OCI-LY1 (cell line): Measurements from ENCODE around the gene TNN.
"Not testable (repeated sequence)": the region's sequence is repeated elsewhere in the genome, so short reads cannot be mapped to it uniquely, and the experiment has no call there.

Experiments
- H2AFZ ChIP-seq: fragments of 200-600 bp; sonication (generic), shearing (Covaris generic); 2 replicates; pipeline ENCODE4 v1.6.0; 2014; ENCODE audit warnings: antibody characterized with exemption, mild to moderate bottlenecking, low read length
- H3F3A ChIP-seq: fragments of 200-600 bp; sonication (generic), shearing (Covaris generic); 2 replicates; pipeline ENCODE4 v1.6.0; 2014; ENCODE audit warnings: mild to moderate bottlenecking, antibody characterized with exemption, low read length, moderate library complexity; ENCODE audit not compliant: insufficient read depth
- H3K27ac ChIP-seq: fragments of 200-600 bp; sonication (generic); 2 replicates; pipeline ENCODE4 v1.5.1; 2014; ENCODE audit warnings: low read length, mixed run types, mild to moderate bottlenecking, low read depth; ENCODE audit not compliant: poor library complexity, severe bottlenecking
- H3K27me3 ChIP-seq: fragments of 200-600 bp; sonication (generic); 2 replicates; pipeline ENCODE4 v1.6.0; 2014; ENCODE audit warnings: antibody characterized with exemption, mild to moderate bottlenecking, low read length, moderate library complexity; ENCODE audit not compliant: insufficient read depth
- H3K36me3 ChIP-seq: fragments of 200-600 bp; sonication (generic); 2 replicates; pipeline ENCODE4 v1.6.1; 2014; ENCODE audit warnings: mild to moderate bottlenecking, antibody characterized with exemption, low read length, moderate library complexity, mixed read lengths; ENCODE audit not compliant: insufficient read depth
- H3K4me1 ChIP-seq: fragments of 200-600 bp; sonication (generic); 2 replicates; pipeline ENCODE4 v1.5.1; 2014; ENCODE audit warnings: mild to moderate bottlenecking, low read length, moderate library complexity; ENCODE audit not compliant: insufficient read depth, severe bottlenecking
- H3K4me2 ChIP-seq: fragments of 200-600 bp; sonication (generic), shearing (Covaris generic); 2 replicates; pipeline ENCODE4 v1.6.1; 2014; ENCODE audit warnings: low read length
- H3K4me3 ChIP-seq: fragments of 200-600 bp; sonication (generic); 2 replicates; pipeline ENCODE4 v1.5.1; 2014; ENCODE audit warnings: low read length, low read depth, mild to moderate bottlenecking, mixed read lengths; ENCODE audit not compliant: poor library complexity, severe bottlenecking
- H3K79me2 ChIP-seq: fragments of 200-600 bp; shearing (Covaris generic); 2 replicates; pipeline ENCODE4 v1.6.1; 2016; ENCODE audit warnings: mixed run types, low read length, mixed read lengths; ENCODE audit not compliant: insufficient read depth
- H3K9ac ChIP-seq: fragments of 200-600 bp; sonication (generic), shearing (Covaris generic); 2 replicates; pipeline ENCODE4 v1.6.1; 2014; ENCODE audit warnings: mild to moderate bottlenecking, low read length, mixed read lengths
- H3K9me2 ChIP-seq: fragments of 200-600 bp; sonication (generic), shearing (Covaris generic); 2 replicates; pipeline ENCODE4 v1.6.1; 2014; ENCODE audit warnings: low read depth, mild to moderate bottlenecking, low read length, mixed read lengths
- H3K9me3 ChIP-seq: fragments of 200-600 bp; shearing (Covaris generic); 2 replicates; pipeline ENCODE4 v1.6.1; 2014; ENCODE audit warnings: low read length, mixed read lengths
- H4K20me1 ChIP-seq: fragments of 200-600 bp; sonication (generic), shearing (Covaris generic); 2 replicates; pipeline ENCODE4 v1.6.0; 2016; ENCODE audit warnings: mild to moderate bottlenecking, low read length; ENCODE audit not compliant: insufficient read depth
- EZH2 ChIP-seq: fragments of 200-600 bp; sonication (generic), shearing (Covaris generic); IDR thresholded peaks from 2 replicates; pipeline ENCODE4 v1.8.0; 2017; ENCODE audit warnings: borderline replicate concordance, mixed run types, mild to moderate bottlenecking, antibody characterized with exemption, low read length, moderate library complexity, mixed read lengths
- TF ChIP-seq, protein P1 (sequence below): fragments of 200-600 bp; sonication (generic), shearing (Covaris generic); IDR thresholded peaks from 2 replicates; pipeline ENCODE4 v1.5.1; 2017; ENCODE audit warnings: mild to moderate bottlenecking, antibody characterized with exemption, low read length, moderate library complexity, mixed read lengths

Gene TNN

DNA sequence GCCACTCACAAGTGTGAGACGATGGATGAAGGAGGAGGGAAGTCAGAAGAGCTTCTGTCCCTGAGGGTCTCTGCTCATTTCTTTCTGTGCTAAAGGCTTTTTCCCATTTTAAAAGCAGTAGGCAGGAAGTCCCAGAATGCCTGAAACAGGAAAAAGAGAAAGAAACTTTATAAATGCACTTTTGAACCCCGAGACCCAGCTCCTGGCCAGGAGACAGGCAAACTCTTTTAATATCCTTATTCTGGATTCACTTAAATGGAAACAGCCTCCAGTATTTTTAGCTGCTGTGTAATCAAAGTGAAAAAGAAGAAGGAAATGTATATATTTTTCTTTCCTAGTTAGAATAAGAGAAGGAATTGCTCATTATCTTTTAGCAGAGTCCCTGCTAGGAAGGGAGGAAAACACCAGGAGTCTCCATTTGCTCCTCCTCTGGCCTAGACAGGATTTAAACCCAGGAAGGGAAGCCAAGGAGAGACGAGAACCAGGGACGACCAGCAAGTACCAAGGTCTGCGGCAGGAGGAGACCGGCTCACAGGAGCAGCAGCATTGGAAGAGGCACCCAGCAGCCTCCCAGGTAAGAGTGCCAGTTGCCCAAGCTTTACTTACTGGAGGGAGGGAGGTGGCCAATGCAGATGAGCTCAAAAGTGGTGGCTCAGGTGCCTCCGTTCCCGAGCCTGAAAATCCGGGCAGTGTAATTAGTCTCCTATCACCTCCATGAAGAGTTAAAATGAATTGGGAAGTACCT lies at the start of gene TNN:
TNN (plus strand) TSS at position 472 of the 745 bp plus-strand sequence. CDS start 9,586 bp downstream, outside the sequence.
- H3K4me2 ChIP-seq = no peak within 1 kb of the TSS

GRCh38 chr1:175019524-175019923 lies 48.1 kb upstream of the TNN start:
- Histone ChIP-seq H4K20me1 (no peaks in the 10 kb centered on the region), H3K27me3 (no peaks in the 10 kb centered on the region), H3K79me2 (peaks cover 25% of the 10 kb centered on the region), H3K4me3 (no peak overlapping the region), H3F3A (0 out of 2 replicates have a peak, but pooled peaks cover under 1% of the 10 kb centered on the region), H3K9me3 (no peaks in the 10 kb centered on the region), H3K4me1 (peaks cover 20% of the 10 kb centered on the region), H2AFZ (no peak overlapping the region), H3K36me3 (peaks cover 41% of the 10 kb centered on the region), H3K4me2 (no peak overlapping the region), H3K27ac (no peak overlapping the region), H3K9me2 (no peaks in the 10 kb centered on the region), H3K9ac (no peak overlapping the region)
- TF ChIP-seq, protein P1, sequence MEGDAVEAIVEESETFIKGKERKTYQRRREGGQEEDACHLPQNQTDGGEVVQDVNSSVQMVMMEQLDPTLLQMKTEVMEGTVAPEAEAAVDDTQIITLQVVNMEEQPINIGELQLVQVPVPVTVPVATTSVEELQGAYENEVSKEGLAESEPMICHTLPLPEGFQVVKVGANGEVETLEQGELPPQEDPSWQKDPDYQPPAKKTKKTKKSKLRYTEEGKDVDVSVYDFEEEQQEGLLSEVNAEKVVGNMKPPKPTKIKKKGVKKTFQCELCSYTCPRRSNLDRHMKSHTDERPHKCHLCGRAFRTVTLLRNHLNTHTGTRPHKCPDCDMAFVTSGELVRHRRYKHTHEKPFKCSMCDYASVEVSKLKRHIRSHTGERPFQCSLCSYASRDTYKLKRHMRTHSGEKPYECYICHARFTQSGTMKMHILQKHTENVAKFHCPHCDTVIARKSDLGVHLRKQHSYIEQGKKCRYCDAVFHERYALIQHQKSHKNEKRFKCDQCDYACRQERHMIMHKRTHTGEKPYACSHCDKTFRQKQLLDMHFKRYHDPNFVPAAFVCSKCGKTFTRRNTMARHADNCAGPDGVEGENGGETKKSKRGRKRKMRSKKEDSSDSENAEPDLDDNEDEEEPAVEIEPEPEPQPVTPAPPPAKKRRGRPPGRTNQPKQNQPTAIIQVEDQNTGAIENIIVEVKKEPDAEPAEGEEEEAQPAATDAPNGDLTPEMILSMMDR = no peak
- TF ChIP-seq EZH2 = no peak

More for the DNA sequence above, at the start of gene TNN:
- H2AFZ ChIP-seq = no peak within 1 kb of the TSS
- H3K36me3 ChIP-seq = no peaks in the 10 kb centered on the region
- no peaks in the 10 kb centered on the region for H3K79me2 ChIP-seq
- H3F3A ChIP-seq = no peaks in the 10 kb centered on the region
- H4K20me1 ChIP-seq = no peaks in the 10 kb centered on the region
- no peaks in the 10 kb centered on the region for H3K9me2 ChIP-seq
- H3K27me3 ChIP-seq = no peaks in the 10 kb centered on the region
- TF ChIP-seq, protein P1 = no peak
- TF ChIP-seq EZH2 = no peak
- no peak within 1 kb of the TSS for H3K27ac ChIP-seq
- H3K9me3 ChIP-seq = no peaks in the 10 kb centered on the region
- H3K4me1 ChIP-seq = no peaks in the 10 kb centered on the region
- no peak within 1 kb of the TSS for H3K4me3 ChIP-seq
- H3K9ac ChIP-seq = no peak within 1 kb of the TSS

DNA sequence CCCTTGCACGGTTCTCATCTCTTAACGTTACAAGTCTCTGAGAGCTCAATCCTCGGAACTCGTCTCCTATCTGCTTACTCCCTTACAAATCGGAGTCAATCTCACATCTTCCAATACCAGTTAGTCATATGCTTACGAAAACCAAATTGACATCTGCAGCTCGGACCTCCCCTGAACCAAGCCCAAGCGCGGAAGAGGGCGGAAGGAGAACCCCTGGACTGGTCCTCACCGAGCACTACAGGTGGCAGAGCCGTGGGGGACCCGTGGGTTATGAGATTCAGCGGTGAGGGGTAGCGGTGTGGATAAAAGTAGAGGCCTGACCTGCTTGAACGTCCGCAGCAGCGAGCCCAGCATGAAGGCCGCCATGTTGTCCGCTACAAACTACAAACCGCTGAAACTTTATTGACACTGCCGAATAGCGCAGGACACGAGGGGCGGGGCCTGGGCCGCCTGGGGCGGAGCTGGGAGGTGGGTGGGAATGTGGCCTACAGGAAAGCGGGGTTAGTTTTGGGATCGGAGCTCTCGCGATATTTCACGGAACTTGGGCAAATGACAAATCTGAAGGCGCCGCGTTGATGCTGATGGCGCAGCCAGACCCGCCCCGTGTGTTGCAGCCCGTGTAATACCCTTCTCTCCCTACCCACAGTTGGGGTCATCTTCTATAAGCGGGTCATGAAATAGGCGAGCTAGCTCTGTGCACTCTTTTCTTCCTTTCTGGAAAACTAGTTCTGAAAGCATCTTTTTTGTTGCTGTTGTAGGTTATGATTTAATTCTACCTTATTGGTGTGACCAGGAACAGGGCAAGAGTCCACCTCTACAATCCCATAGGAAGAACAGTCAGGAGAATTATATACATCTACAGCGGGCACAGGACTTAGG lies 44.4 kb upstream of the TNN start, which contains the start of gene MRPS14:
MRPS14 (minus strand) TSS at position 383 of the 879 bp plus-strand sequence; CDS start at position 366, 17 bp downstream.
- Histone ChIP-seq H3K9ac (peak within 1 kb of the TSS; percentile 87), H3K36me3 (peaks cover 3% of the 10 kb centered on the region; the same call in 1 of the 2 replicates), H3K4me2 (peak within 1 kb of the TSS; percentile 73), H3K27me3 (no peaks in the 10 kb centered on the region), H3F3A (0 out of 2 replicates have a peak, but pooled peaks cover 10% of the 10 kb centered on the region), H3K4me1 (peaks cover 20% of the 10 kb centered on the region), H3K4me3 (peak within 1 kb of the TSS; percentile 94), H3K79me2 (peaks cover 25% of the 10 kb centered on the region), H3K27ac (peak within 1 kb of the TSS; percentile 56), H2AFZ (peak within 1 kb of the TSS; percentile 42; the same call in 1 of the 2 replicates), H3K9me2 (no peaks in the 10 kb centered on the region), H4K20me1 (no peaks in the 10 kb centered on the region), H3K9me3 (no peaks in the 10 kb centered on the region)
- no peak for TF ChIP-seq EZH2
- TF ChIP-seq, protein P1 = no peak

GRCh38 chr1:175023922-175024242 lies 43.8 kb upstream of the TNN start:
- H3K9me2 ChIP-seq, H3K27me3 ChIP-seq, H4K20me1 ChIP-seq, H3K36me3 ChIP-seq, H3K9me3 ChIP-seq: not testable (repeated sequence)
- peak overlapping the region; percentile 56 for H3K27ac ChIP-seq
- peak overlapping the region; percentile 42; the same call in 1 of the 2 replicates for H2AFZ ChIP-seq
- peaks cover 25% of the 10 kb centered on the region for H3K79me2 ChIP-seq
- H3K4me2 ChIP-seq = peak overlapping the region; percentile 73
- H3K9ac ChIP-seq = peak overlapping the region; percentile 87
- H3K4me1 ChIP-seq = peaks cover 21% of the 10 kb centered on the region
- peak overlapping the region; percentile 94 for H3K4me3 ChIP-seq
- H3F3A ChIP-seq = 0 out of 2 replicates have a peak, but pooled peaks cover 12% of the 10 kb centered on the region
